ENCODE results near the gene LY9.
"Not testable (repeated sequence)": the region's sequence is repeated elsewhere in the genome, so short reads cannot be mapped to it uniquely, and the experiment has no call there.

The LY9 gene

DNA sequence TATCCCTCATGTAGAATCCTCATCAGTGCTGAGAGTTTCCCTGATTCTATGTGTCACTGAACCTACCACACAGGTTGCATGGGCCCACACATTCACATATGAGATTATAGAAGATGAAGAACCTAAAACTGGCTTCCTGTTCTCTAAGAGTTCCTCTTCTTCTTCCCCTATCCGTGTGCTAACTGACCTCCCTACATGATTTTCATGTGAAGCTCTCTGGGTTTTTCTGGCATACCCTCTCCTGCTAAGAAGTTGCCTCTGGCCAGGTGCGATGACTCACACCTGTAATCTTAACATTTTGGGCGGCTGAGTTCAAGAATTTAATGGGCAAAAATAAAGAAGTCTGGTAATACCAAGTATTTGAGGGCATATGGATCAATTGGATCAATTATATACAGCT lies 72.2 kb downstream of the LY9 start:
- no peaks in the 10 kb centered on the region for H3K9me3 ChIP-seq (ENCODE audit: control insufficient read depth, low read length)
- H3K27ac ChIP-seq (ENCODE audit: insufficient read depth, low read length, poor library complexity, severe bottlenecking) = no peak overlapping the region
- no peaks in the 10 kb centered on the region for H3K4me1 ChIP-seq (ENCODE audit: control insufficient read depth, insufficient read depth, low read length, poor library complexity, severe bottlenecking)
- H3K4me3 ChIP-seq (ENCODE audit: insufficient read depth, low read depth, low read length, poor library complexity, severe bottlenecking) = no peak overlapping the region
- H3K36me3 ChIP-seq (ENCODE audit: control insufficient read depth, insufficient read depth, low read length) = no peaks in the 10 kb centered on the region
- no peak for DNase-seq
- no peaks in the 10 kb centered on the region for H3K27me3 ChIP-seq (replicated peaks; ENCODE audit: control insufficient read depth, insufficient read depth, low read length, poor library complexity, severe bottlenecking)

GRCh38 chr1:160874935-160875334 lies 79.0 kb downstream of the LY9 start:
- H3K4me3 ChIP-seq (ENCODE audit: insufficient read depth, low read depth, low read length, poor library complexity, severe bottlenecking) = no peak overlapping the region
- H3K36me3 ChIP-seq (ENCODE audit: control insufficient read depth, insufficient read depth, low read length) = no peaks in the 10 kb centered on the region
- no peaks in the 10 kb centered on the region for H3K9me3 ChIP-seq (ENCODE audit: control insufficient read depth, low read length)
- no peak for DNase-seq
- H3K27ac ChIP-seq (ENCODE audit: insufficient read depth, low read length, poor library complexity, severe bottlenecking) = no peak overlapping the region
- H3K4me1 ChIP-seq (ENCODE audit: control insufficient read depth, insufficient read depth, low read length, poor library complexity, severe bottlenecking) = no peaks in the 10 kb centered on the region
- no peaks in the 10 kb centered on the region for H3K27me3 ChIP-seq (replicated peaks; ENCODE audit: control insufficient read depth, insufficient read depth, low read length, poor library complexity, severe bottlenecking)

DNA sequence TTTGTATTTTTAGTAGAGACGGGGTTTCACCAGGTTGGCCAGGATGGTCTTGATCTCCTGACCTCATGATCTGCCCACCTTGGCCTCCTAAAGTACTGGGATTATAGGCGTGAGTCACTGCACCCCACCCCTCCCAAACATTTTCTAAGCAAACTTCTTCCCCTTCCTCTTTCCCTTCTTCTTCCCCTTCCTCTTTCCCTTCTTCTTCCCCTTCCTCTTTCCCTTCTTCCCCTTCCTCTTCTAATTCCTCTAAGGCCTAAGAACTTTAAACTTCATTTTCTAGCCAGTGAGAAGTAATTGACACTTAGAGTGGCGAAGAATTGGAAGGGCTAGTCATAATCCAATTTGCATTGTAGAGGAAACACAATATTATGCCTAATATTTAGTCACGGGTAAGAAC lies 79.6 kb downstream of the LY9 start:
- not testable (repeated sequence) for H3K27me3 ChIP-seq (replicated peaks; ENCODE audit: control insufficient read depth, insufficient read depth, low read length, poor library complexity, severe bottlenecking); H3K27ac ChIP-seq (ENCODE audit: insufficient read depth, low read length, poor library complexity, severe bottlenecking); DNase-seq; H3K9me3 ChIP-seq (ENCODE audit: control insufficient read depth, low read length); H3K4me1 ChIP-seq (ENCODE audit: control insufficient read depth, insufficient read depth, low read length, poor library complexity, severe bottlenecking); H3K36me3 ChIP-seq (ENCODE audit: control insufficient read depth, insufficient read depth, low read length); H3K4me3 ChIP-seq (ENCODE audit: insufficient read depth, low read depth, low read length, poor library complexity, severe bottlenecking)

DNA sequence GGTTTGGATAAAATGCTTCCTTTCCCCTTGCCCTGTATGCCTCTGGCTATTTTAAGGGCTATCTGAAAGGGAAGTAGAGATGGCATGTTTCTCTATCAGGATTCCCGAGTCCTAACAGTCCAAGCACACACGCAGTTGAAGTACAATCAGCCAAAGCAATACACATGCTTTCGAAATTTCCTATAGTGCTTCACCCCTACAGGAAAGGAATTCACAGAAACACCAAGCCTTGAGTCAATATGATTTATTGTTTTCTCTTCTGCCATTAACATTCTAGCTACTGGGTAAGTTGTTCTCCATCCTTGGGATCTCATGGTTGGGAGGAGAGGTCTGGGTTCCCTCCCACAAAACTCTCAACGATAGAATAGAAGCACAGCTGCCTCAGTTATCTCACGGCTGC lies 80.3 kb downstream of the LY9 start:
- Histone ChIP-seq H3K4me3 (ENCODE audit: insufficient read depth, low read depth, low read length, poor library complexity, severe bottlenecking) (no peak overlapping the region), H3K9me3 (ENCODE audit: control insufficient read depth, low read length) (no peaks in the 10 kb centered on the region), H3K4me1 (ENCODE audit: control insufficient read depth, insufficient read depth, low read length, poor library complexity, severe bottlenecking) (no peaks in the 10 kb centered on the region), H3K27me3 (replicated peaks; ENCODE audit: control insufficient read depth, insufficient read depth, low read length, poor library complexity, severe bottlenecking) (no peaks in the 10 kb centered on the region), H3K27ac (ENCODE audit: insufficient read depth, low read length, poor library complexity, severe bottlenecking) (no peak overlapping the region), H3K36me3 (ENCODE audit: control insufficient read depth, insufficient read depth, low read length) (no peaks in the 10 kb centered on the region)
- DNase-seq = no peak

GRCh38 chr1:160877221-160877620 lies 81.2 kb downstream of the LY9 start:
- no peaks in the 10 kb centered on the region for H3K36me3 ChIP-seq (ENCODE audit: control insufficient read depth, insufficient read depth, low read length)
- no peak overlapping the region for H3K4me3 ChIP-seq (ENCODE audit: insufficient read depth, low read depth, low read length, poor library complexity, severe bottlenecking)
- no peaks in the 10 kb centered on the region for H3K9me3 ChIP-seq (ENCODE audit: control insufficient read depth, low read length)
- no peak overlapping the region for H3K27ac ChIP-seq (ENCODE audit: insufficient read depth, low read length, poor library complexity, severe bottlenecking)
- no peaks in the 10 kb centered on the region for H3K27me3 ChIP-seq (replicated peaks; ENCODE audit: control insufficient read depth, insufficient read depth, low read length, poor library complexity, severe bottlenecking)
- DNase-seq = no peak
- no peaks in the 10 kb centered on the region for H3K4me1 ChIP-seq (ENCODE audit: control insufficient read depth, insufficient read depth, low read length, poor library complexity, severe bottlenecking)

All from effector memory CD4-positive, alpha-beta T cell (primary cell).